HG02623 (cell line): ENCODE data around the gene SLAMF9.

ENCODE experiments used
- ATAC-seq: cut with Tn5 transposase; IDR thresholded peaks from one replicate; pipeline ENCODE4 v1.9.1; 2021; ENCODE audit warnings: moderate library complexity; ENCODE audit not compliant: unreplicated experiment

Gene SLAMF9

DNA sequence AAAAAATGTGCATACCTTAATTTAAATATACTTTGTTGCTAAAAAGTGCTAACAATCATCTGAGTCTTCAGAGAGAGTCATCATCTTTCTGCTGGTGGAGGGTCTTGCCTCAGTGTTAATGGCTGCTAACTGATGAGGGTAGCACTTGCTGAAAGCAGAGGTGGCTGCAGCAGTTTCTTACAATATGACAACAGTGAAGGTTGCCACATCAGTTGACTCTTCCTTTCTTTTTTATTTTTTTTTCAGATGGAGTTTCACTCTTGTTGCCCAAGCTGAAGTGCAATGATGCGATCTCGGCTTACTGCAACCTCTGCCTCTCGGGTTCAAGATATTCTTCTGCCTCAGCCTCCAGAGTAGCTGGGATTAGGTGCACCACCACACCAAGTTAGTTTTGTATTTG, 51.5 kb downstream of the SLAMF9 start:
- no peak for ATAC-seq
